SK-N-MC (cell line): ENCODE results near the gene LMNA.
"Not testable (repeated sequence)": the region's sequence is repeated elsewhere in the genome, so short reads cannot be mapped to it uniquely, and the experiment has no call there.

Experiments used
- DNase-seq: peaks from one replicate; pipeline ENCODE4 v3.0.0-alpha.2; 2011; ENCODE audit warnings: low read depth, low spot score
- H3K27ac ChIP-seq: fragments of 200-600 bp; sonication (generic); 2 replicates; pipeline ENCODE4 v1.5.1; 2016; ENCODE audit warnings: mixed run types
- H3K36me3 ChIP-seq: fragments of 200-600 bp; sonication (generic); 2 replicates; pipeline ENCODE4 v1.6.1; 2017; ENCODE audit warnings: antibody characterized with exemption, low read length, mixed read lengths; ENCODE audit not compliant: insufficient read depth
- H3K4me3 ChIP-seq: fragments of 200-600 bp; sonication (generic); 2 replicates; pipeline ENCODE4 v1.5.1; 2016
- H3K9ac ChIP-seq: fragments of 200-600 bp; sonication (generic); 2 replicates; pipeline ENCODE4 v1.8.0; 2017; ENCODE audit warnings: mixed run types, mixed read lengths; ENCODE audit not compliant: insufficient read length
- H3K9me3 ChIP-seq: fragments of 200-600 bp; sonication (generic); 2 replicates; pipeline ENCODE4 v1.6.1; 2017; ENCODE audit warnings: low read depth, mild to moderate bottlenecking, antibody characterized with exemption, low read length, moderate library complexity, mixed read lengths
- EZH2 ChIP-seq: fragments of 200-600 bp; sonication (generic); IDR thresholded peaks from one replicate; pipeline ENCODE4 v1.6.1; 2017; ENCODE audit warnings: antibody characterized with exemption
- FOXP2 ChIP-seq: optimal IDR thresholded peaks from 2 replicates; pipeline ENCODE3; 2011; ENCODE audit warnings: mild to moderate bottlenecking, moderate library complexity; ENCODE audit not compliant: insufficient read depth; ENCODE audit errors: extremely low read length, control extremely low read depth
- POLR2AphosphoS5 ChIP-seq: IDR thresholded peaks from 2 replicates; pipeline ENCODE4 v1.6.1; 2012; ENCODE audit warnings: mild to moderate bottlenecking, low read depth, low read length, borderline replicate concordance

Gene LMNA

DNA sequence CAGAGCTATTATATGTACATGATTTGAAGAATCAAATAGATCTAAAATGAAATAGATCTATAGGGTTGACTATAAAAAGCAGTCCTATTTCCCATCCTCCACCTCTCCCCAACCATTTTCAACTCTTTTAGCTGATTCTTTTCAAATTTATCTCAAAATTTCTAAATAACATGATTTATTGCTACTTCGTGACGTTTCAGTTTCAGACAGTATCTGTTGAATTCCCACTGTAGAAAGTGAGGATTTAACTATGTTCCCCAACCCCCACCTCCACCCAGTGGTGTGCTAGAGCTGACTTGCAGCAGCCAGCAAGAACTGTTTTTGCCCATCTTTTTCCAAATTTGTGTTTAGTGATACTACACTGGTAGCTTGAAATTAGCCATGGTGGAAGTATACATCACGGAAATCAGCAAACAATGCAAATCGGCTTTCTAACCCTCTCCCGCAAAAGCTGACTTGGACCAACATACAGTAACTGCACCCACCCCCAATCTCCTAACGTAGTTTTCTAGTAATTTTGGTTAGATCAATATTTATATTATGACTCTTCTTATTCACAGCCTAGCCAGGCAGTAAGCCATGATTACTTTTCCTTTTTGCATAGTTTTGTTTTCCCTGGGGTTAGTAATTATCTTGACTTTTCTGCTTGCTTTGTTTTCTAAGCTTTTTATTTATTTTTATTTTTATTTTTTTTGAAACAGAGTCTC lies 49.8 kb downstream of the LMNA start:
- Histone ChIP-seq H3K9ac (no peak overlapping the region), H3K4me3 (no peak overlapping the region), H3K27ac (no peak overlapping the region), H3K36me3 (no peaks in the 10 kb centered on the region), H3K9me3 (no peaks in the 10 kb centered on the region)
- no peak for DNase-seq
- TF ChIP-seq FOXP2 (no peak), POLR2AphosphoS5 (no peak), EZH2 (no peak)

DNA sequence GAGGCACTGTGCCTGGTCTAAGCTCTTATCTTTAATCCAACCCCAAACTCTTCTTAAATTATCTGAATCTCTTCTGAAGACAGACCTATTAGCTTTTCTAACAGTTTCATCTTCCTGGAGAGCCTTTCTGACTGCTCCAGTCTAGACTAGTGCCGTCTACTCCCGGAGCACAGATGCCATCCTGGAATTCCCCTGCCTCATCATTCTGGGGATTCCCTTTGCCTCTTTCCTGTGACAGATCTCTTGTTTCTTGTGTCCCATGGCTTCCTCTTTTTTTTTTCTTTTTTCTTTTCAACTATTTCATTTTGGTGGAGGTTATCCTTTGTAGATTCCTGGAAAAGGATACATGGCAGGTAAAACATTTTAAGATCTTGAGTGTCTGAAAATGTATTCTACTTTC lies 50.6 kb downstream of the LMNA start:
- Histone ChIP-seq H3K9ac (no peak overlapping the region), H3K9me3 (no peaks in the 10 kb centered on the region), H3K36me3 (no peaks in the 10 kb centered on the region), H3K4me3 (no peak overlapping the region), H3K27ac (no peak overlapping the region)
- no peak for TF ChIP-seq FOXP2
- no peak for TF ChIP-seq EZH2
- TF ChIP-seq POLR2AphosphoS5 = no peak
- no peak for DNase-seq

DNA sequence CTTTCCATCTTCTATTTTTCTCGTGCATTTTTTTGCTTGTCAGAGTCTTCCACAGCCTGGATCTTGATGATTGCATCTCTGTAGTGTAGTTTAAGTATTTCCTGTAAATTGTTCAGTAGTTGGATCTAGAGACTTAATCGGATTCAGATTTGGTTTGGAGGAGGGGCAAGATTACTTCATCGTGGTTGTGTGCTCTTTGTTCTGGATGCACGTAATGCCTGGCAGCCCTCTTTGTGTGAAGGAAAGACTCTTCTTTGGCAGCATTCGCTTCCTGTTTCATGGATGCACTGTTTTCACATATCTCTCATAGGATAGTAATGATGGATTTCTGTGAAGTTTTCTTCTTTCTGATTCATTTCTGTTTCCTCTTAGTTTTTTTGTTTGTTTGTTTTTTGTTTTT lies 53.0 kb downstream of the LMNA start:
- Histone ChIP-seq H3K27ac (peak overlapping the region; percentile 77; the same call in 1 of the 2 replicates), H3K4me3 (no peak overlapping the region), H3K9ac (no peak overlapping the region), H3K9me3 (no peaks in the 10 kb centered on the region), H3K36me3 (no peaks in the 10 kb centered on the region)
- TF ChIP-seq EZH2 (no peak), FOXP2 (no peak), POLR2AphosphoS5 (no peak)
- peak; percentile 47 for DNase-seq

DNA sequence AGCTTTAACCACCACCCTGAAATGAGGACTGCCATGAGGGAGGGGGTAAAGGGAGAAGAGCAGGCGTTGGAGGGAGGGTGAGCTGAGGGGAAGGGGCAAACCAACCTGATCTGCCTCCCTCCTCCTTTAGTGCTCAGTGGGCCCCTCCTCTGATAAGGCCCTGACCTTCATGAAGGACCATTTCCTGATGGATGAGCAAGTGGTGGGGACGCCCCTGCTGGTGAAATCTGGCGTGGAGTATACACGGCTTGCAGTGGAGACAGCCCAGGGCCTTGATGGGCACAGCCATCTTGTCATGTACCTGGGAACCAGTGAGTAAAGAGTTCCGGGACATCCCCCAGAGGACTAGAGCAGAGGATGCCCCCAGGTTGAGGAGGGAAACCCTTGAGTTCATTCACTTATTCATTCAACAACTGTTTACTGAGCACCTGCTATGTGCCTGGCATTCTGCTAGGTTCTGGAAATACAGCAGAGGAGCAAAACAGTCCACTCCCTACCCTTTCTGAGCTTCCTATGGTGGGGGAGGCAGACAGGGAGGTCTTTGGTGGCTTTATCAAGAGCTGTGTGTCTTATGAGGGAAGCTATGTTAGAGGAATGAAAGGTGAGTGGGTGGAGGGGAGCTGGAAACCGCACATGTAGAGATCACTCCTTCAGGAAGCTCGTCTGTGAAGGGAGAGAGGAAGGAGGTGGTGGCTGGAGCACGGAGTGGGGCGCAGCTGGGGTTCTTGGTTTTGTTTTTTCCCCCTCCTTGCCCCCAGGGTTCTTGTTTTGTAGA lies 58.4 kb downstream of the LMNA start:
- DNase-seq = no peak
- Histone ChIP-seq H3K4me3 (no peak overlapping the region), H3K9ac (no peak overlapping the region), H3K36me3 (no peaks in the 10 kb centered on the region), H3K27ac (no peak overlapping the region), H3K9me3 (no peaks in the 10 kb centered on the region)
- no peak for TF ChIP-seq EZH2
- TF ChIP-seq POLR2AphosphoS5 = no peak
- TF ChIP-seq FOXP2 = no peak

DNA sequence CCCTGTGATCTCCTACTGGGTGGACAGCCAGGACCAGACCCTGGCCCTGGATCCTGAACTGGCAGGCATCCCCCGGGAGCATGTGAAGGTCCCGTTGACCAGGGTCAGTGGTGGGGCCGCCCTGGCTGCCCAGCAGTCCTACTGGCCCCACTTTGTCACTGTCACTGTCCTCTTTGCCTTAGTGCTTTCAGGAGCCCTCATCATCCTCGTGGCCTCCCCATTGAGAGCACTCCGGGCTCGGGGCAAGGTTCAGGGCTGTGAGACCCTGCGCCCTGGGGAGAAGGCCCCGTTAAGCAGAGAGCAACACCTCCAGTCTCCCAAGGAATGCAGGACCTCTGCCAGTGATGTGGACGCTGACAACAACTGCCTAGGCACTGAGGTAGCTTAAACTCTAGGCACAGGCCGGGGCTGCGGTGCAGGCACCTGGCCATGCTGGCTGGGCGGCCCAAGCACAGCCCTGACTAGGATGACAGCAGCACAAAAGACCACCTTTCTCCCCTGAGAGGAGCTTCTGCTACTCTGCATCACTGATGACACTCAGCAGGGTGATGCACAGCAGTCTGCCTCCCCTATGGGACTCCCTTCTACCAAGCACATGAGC lies 62.2 kb downstream of the LMNA start:
- no peak overlapping the region for H3K27ac ChIP-seq
- no peak for DNase-seq
- no peak overlapping the region for H3K9ac ChIP-seq
- no peak for TF ChIP-seq FOXP2
- no peak for TF ChIP-seq EZH2
- no peak for TF ChIP-seq POLR2AphosphoS5
- H3K36me3 ChIP-seq = no peaks in the 10 kb centered on the region
- H3K4me3 ChIP-seq = no peak overlapping the region
- no peaks in the 10 kb centered on the region for H3K9me3 ChIP-seq

DNA sequence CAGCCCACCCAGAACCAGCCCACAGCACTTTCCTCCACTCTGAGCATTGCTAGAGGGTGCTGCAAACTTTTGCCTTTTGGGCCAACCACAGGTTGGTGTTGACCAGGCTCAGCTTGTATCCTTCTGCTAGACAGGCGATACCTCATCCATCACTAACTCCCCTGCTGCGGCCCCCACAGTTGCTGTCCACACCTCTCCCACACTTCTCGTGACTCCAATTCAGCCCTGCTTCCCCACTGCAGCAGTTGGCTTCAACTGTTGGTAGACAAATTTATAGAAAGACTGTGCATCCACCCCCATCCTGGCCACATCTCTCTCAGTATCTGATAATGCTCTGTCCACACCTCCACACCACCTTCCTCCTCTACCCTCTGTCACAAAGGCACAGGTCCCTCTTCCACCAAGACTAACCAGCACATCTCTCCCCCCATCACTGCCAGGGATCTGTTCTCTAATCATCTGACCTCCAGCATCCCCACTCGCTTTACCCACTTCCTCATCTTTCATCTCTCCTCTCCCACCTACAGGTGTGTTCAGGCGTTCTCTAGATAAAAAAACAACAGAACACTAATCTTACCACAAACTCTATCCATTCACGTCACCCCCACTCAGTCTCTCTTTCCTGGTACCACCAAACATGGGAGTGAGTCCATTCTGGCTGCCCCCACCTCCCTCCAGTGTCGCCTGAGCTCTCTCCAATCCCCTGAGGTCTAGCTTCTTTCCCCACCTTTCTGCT lies 63.6 kb downstream of the LMNA start:
- TF ChIP-seq FOXP2 (no peak), EZH2 (no peak), POLR2AphosphoS5 (no peak)
- Histone ChIP-seq H3K4me3 (no peak overlapping the region), H3K27ac (no peak overlapping the region), H3K36me3 (no peaks in the 10 kb centered on the region), H3K9me3 (no peaks in the 10 kb centered on the region), H3K9ac (no peak overlapping the region)
- DNase-seq = no peak

DNA sequence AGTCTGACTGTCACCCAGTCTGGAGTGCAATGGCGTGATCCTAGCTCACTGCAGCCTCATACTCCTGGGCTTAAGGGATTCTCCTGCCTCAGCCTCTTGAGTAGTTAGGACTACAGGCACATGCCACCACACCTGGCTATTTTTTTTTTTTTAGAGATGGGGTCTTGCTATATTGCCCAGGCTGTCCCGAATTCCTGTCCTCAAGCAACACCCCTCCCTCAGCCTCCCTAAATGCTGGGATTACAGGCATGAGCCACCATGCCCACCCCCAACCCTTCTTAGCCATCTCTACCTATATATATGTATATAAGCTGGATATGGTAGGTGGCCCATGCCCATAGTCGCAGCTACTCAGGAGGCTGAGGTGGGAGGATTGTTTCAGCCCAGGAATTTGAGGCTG lies 66.0 kb downstream of the LMNA start:
- TF ChIP-seq EZH2 (no peak), POLR2AphosphoS5 (no peak), FOXP2 (no peak)
- no peaks in the 10 kb centered on the region for H3K36me3 ChIP-seq
- no peak overlapping the region for H3K27ac ChIP-seq
- H3K9me3 ChIP-seq = no peaks in the 10 kb centered on the region
- H3K4me3 ChIP-seq = no peak overlapping the region
- no peak overlapping the region for H3K9ac ChIP-seq
- no peak for DNase-seq

DNA sequence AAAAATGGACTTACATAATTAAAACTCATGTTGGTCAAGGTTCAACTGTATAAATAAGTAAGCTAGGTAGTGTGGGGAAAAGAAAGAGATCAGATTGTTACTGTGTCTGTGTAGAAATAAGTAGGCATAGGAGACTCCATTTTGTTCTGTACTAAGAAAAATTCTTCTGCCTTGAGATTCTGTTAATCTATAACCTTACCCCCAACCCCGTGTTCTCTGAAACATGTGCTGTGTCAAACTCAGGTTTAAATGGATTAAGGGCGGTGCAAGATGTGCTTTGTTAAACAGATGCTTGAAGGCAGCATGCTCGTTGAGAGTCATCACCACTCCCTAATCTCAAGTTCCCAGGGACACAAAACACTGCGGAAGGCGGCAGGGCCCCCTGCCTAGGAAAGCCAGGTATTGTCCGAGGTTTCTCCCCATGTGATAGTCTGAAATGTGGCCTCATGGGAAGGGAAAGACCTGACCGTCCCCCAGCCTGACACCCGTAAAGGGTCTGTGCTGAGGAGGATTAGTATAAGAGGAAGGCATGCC lies 66.9 kb downstream of the LMNA start:
- H3K9ac ChIP-seq, H3K36me3 ChIP-seq, H3K27ac ChIP-seq, H3K9me3 ChIP-seq, H3K4me3 ChIP-seq, DNase-seq: not testable (repeated sequence)

DNA sequence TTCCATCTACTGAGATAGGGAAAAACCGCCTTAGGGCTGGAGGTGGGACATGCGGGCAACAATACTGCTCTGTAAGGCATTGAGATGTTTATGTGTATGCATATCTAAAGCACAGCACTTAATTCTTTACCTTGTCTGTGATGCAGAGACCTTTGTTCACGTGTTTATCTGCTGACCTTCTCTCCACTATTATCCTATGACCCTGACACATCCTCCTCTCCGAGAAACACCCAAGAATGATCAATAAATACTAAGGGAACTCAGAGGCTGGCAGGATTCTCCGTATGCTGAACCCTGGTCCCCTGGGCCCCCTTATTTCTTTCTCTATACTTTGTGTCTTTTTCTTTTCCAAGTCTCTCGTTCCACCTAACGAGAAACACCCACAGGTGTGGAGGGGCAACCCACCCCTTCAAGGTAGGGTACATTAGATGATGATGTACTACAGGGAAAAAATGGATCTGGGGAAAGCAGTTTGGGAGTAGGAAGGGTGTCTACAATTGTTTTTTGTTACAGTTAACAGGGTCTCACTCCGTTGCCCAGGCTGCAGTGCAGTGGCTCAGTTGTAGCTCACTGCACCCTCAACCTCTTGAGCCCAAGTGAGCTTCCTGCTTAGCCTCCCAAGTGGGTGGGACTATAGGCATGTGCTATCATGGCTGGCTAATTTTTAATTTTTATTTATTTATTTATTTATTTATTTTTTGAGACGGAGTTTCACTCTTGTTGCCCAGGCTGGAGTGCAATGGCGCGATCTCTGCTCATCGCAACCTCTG lies 67.7 kb downstream of the LMNA start:
- DNase-seq, H3K27ac ChIP-seq, H3K9ac ChIP-seq, H3K9me3 ChIP-seq, H3K4me3 ChIP-seq, H3K36me3 ChIP-seq: not testable (repeated sequence)

DNA sequence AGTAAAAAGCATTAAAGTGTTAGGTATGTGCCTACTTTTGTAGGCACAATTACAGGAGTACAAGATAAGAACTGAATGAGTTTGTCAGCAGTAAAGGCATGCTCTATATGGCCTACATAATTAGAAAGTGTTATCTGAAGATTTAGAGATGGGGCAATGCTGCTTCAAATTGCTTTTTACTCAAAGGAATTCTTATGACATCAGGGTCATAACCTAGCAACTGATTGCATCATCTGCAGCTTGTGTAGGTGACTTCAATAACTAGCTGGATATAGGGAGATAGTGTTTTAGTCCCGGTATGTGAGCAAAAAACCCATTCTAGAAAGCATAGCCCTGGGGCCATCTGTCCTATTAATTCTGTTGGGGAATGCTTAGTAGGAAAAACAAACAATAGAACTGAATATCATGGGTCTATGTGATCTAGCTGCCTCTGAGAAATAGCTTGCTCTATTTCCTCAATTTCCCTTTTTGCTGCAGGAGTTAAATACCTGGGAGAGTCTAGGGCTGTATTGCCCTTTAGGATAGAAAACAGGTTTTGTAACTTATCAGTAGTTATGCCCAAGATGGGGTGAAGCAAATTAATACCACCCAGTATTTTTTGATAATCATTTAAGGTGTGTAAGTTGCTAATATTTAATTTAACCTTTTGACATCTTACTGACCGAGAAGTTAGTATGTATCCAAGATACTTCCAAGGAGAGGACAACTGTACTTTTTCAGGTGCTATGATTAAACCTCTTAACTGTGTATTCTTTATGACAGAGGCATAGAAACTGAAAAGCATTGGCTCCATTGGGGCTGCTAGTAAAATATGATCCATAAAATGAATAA lies 72.1 kb downstream of the LMNA start:
- not testable (repeated sequence) for DNase-seq

More for the DNA sequence above, 72.1 kb downstream of the LMNA start:
- not testable (repeated sequence) for H3K4me3 ChIP-seq, H3K9me3 ChIP-seq, H3K9ac ChIP-seq, H3K27ac ChIP-seq, H3K36me3 ChIP-seq
